NCI-H345 treated with DMSO at 0.1 percent for 48 hours (cell line): Measurements from ENCODE around the gene TUBGCP3.

Experiments used
- DNase-seq: peaks from one replicate; lab custom pipeline; 2025; ENCODE audit not compliant: unreplicated experiment; lab: John Stamatoyannopoulos, UW

TUBGCP3 gene

DNA sequence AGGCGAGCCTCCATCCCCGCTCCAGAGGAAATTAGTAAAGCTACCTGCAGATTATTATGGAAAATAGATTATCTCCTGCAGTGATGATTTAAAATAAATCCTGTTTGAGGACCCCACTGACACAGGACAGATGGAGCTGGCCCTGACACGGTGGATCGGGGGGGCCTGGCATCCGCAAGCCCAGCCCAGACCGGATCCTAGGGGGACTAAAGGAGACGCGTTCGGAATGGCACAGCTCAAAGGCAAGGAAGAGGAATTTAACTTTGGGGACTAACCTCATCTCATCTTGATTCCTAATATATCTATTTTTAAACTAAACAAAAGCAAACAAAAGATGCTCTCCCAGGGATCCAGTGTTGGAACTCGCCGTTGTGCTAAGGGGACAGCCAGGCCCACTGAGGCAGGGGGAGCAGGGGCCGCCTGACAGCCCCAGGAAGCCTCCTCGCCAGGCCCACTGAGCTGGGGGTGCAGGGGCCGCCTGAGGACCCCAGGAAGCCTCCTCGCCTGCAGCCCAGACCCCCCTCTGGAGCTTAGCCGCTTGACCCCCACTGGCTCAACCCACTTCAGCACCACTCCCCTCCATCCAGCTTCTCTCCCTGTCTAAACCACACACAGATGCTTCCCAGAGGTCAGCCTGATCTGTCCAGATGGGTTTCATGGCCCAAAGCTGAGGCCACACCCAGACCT, 133.2 kb downstream of the TUBGCP3 start:
- DNase-seq: no peak

DNA sequence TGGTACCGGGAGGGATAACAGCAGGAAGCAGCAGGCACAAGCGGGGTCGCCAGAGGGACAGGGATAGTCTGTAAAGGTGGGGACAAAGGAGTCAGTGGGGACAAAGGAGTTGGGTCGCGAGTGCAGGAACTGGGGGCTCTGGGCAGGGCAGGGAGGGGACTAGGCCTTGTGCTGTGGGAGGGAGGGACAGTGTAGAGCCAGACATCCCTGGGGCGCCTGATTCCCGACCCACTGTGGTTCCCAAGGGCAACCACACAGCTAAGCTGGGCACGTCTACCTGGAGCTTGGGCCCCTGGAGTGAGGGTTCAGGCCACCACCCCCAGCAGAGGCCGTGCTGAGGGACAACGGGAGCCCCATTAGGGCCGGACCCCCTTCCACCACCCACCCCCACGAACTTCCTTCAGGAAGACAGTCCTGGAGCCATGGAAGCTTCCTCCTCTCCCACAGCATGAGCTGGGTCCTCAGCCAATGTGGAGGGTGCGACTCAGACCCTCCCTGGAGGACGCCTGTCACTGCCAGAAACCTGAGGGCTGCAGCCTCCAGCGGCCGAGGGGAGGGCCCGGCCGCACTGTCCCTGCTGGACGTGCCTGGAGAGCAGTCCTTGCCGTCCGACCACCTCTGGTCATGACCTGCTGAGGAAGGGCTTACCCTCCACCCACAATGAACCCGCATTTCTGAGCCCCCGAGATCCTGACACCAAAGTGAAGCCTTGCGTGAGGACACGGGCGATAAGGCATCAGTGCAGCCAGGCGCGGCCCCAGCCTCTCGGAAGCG, 133.9 kb downstream of the TUBGCP3 start:
- no peak for DNase-seq

DNA sequence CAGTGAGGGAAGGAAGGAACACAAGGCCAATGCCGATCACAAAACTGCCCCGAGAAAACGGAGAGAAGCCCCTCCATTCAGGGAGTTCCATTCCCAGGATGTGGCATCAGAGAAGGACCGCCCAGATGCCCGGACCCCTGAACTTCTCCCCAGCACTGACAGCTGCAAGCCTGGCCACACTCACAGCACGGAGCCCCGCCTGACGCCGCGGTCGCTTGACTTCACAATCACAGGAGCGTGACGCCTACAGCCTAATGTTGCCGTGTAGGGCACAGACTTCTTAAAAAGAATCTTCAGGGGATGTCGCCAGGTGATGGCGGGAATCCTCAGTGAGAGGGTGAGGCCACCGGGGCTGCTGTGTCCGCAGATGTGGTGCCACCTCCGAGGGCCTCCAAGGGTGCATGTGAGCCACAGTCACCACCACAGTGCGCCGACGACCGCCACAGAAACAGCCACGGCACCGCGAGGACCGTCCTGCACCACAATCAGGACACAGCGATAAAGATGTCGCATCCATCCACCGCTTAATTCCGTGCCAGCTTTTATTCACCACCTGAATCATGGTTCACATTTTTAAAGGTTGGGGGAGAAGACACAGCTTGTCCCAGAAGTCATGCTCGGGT, 134.6 kb downstream of the TUBGCP3 start:
- no peak for DNase-seq

DNA sequence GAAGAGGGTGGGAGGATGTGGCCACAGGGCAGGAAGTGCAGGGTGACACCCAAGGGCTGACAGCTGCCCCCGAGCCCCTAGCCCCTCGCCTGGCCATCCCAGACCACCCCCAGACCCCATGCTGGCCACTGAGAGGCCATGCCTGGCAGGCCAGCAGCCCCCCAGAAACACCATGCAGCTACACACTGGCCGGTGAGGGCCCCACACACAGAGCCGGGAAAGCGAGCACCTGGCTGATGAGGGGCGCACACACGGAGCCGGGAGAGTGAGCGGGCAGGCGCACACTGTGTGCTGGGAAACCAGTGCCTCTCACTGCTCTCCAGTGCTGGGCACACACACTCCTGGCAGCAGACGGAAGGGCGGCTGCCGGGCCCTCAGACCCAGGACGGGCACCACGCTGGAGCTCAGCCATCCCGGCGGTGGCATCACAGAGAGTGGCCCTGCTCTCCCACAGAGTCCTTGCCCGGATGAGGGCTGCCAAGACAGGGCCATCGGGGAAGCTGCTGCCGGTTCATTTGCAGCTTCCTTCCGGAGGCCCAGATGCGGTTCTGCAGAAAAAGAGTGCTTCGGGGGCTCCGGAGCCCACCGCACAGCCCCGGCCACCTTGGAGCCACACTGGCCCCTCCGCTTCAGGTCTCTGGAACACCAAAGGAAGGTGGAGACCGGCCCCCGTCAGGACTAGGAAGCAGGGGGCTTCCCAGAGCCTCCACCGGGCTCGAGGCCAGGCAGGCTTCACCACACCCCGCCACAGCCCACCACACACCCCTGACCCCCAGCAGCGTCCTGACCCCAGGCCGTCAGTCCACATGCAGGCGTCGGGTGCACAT, 135.4 kb downstream of the TUBGCP3 start:
- DNase-seq: no peak

DNA sequence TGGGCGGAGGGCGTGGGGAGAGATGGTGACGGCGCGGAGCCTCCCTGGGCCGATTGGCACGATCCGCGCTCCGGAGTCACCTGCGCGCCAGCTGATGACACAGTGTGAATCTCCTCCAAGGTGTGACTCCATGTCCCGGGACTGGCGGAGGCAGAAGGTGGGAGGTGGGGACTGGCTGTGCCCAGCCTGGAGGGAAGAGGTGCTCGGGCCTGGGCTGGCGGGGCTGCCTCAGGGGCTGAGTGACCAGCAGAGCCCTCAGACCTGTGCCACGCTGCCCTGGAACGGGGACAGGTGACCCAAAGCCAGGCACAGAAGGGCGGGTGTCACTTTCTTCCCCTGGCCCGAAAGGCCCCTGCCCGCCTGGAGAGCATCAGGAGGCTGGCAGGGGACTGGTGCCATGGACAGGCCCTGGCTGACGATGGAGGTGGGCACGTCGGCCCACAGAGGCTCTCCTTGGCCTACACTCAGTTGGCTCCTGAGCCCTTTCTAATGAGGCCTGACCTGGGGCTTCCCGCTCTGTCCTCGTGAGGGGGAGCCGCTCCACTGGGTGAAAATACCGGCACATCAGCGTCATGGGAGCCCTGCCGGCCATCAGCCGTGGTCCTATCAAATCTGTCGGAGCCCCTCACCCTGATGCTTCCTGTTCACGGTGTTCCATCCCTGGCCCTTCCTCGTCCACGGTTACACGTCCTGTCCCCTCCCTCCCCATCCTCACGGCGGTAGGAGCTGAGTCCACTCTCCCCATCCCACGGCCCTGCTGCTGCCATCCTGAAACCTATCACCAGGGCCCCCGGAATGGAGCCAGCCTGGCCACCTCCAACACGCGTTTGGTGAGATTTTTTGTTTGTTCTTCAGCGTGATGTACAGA, 136.2 kb downstream of the TUBGCP3 start:
- no peak for DNase-seq

DNA sequence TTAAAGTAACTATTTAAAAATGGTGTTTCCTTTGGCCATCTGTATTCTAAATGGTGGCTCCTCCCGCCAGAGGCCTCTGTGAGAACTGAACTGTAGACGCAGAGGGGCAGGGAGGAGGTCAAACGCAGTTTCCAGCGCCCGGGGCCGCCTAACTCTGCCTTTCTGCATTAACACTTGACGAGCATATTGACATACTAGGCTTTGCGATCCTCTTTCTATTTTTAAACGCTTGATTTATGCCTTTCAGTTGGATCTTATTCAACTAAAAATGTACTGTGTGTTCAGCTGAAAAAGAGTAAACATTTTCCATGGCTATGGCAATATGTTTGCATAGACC, 137.1 kb downstream of the TUBGCP3 start:
- DNase-seq: peak; percentile 73

DNA sequence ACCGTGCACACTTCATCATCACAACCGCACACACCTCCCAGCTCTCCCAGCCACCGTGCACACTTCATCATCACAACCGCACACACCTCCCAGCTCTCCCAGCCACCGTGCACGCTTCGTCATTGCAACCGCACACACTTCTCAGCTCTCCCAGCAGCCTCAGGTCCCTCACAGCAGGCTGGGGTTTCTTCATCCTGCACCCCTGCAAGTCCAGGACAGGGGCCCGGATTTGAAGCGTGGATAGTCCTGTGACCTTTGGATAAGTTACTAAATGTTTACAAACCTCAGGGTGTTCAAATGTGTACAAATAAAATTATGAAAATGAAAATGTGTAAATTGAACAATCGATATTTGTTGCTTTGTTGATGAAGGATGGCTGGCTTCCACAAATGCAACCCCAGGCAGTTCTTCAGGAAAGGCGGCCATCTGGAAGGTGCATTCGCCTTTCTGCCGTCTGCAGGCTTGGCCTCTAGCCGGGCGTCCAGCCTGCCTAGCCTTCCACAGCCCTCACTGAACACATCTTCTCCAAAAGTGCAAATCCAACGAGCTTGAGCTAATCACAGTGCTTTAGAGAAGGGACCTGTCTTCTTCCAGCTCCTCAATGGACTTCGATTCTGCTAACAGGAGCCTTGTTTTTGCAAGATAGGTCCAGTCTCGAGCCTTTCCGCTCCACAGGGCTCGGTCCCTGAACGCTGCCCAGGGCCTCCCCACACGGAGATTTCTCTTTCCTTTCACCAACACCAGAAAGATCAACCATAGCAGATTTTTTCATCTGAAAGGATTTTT, 137.6 kb downstream of the TUBGCP3 start:
- no peak for DNase-seq

DNA sequence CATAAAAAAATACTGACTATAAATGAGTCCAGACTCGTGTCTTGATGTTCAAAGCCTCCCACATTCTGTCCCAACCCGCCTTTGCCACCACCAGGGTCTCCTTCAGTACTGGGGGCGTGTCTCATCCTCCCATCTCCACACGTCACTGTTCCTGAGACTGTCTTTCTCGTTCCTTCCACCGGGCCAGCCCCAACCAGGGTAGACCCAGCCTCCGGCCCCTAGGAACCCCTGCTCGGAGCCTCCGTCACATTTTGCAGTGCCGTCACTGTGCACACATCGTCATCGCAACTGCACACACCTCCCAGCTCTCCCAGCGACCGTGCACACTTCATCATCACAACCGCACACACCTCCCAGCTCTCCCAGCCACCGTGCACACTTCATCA, 138.4 kb downstream of the TUBGCP3 start:
- no peak for DNase-seq

DNA sequence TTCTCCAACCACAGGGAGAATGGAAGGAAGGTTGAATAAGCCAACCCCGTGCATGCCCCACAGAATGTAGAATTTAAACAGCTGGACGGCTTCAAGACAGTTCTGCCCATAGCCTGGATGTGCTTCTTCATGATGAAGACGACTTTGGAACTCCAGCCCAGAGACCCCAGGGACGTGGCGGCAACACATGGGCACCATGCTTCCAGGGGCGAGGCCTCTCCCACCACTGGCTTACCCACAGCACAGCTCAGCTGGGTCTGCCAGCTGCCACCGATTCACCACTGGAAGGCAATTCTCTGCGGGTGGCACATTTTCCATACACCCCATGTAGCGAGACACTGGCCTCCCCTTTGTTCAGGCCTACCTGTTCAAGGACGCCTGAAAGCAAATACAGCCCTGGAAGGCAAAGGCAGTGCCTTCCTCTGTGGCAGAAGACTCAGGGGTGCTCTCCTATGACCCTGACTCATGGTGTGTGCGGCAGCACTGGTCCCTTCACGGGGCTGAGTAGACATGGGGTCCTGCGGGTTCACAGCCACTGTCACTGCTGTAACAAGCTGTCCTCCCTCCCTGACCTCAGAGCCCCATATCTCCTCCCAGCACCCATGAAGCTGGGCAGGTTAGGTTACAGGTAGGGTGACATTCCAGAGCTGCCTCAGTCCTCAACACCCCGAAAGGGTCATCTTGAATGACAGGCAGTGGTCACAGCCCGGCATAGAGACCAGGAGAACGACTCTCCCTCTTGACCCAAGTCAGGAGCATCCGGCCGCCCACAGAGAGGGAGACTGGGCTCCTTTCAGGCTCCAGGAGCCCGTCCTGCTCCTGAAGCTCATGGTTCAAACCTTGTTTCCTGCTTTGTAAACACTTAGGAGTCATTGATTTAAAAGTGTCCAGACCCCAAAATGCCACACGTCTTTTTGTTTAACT, 139.1 kb downstream of the TUBGCP3 start:
- peak; percentile 8 for DNase-seq

DNA sequence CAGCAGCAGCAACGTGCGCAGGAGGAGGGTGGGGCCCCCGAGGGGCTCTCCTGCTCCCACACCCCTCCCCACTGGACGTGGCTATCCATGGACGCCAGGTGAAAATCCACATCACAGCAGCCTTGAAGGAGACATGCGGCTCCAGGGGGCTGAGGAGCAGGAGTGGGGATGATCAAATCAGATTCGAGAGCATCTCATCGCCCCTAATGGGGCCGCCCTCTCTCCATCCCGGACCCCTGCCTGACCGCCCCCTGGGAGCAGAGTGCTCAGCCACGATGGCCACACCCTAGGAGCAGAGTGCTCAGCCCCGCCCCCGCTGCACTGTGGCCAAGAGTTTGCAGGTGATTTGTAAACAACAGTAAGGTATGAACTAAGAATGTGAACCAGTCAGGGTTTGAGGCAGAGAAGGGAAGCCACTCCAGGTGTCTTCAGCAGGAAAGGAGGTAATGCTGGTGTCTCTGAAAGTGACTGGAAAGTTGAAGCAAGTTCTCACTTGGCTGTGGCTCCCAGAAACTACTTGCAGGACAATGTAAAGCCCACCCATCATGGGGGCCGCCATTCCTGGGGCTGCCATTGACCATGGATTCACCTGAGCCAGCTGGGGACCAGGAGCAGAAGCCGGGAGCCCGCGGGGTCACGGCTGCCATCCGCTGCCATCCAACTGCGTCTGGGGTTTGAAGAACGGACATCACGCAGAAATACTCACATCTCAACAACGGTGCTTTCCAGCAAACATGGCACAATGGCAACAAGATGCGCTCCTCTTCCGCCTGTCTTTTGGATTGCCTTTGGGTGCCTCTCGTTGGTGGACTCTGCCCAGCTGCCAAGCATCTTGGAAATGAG, 140.0 kb downstream of the TUBGCP3 start:
- peak; percentile 9 for DNase-seq

DNA sequence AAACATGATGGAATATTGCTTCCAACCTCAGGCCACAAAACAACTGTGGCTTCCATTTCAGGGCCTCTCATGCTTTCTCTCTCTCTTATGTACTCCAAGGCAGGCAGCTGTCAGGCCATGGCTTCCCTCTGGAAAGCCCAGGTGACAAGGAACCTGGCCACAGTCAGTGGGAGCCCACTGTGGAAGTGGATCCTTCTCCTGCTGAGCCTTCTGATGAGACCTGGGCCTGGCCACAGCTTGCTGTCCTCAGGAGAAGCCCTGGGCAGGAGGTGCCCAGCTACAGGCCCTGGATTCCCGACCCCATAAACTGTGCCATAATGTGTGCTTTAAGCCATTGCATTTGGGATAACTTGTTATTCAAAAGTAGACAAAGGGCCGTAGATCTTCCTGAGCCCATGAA, 140.6 kb downstream of the TUBGCP3 start:
- DNase-seq: no peak

DNA sequence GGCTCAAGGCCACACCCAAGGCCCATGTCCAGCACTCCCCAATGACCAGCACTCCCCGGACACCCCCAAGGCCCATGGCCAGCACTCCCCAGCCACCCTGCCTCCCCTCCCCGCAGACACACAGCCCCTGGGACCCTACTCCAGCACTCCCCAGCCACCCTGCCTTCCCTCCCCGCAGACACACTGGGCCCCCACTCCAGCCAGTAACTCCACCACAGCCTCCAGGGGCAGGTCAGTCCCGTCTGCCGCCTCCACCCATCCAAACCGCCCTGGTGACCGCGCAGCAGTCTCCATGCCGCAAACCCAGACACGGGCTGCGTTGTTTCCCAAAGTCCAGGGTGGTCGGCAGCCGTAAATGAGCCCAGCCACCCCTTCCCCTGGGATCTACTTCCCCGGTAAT, 141.1 kb downstream of the TUBGCP3 start:
- no peak for DNase-seq

DNA sequence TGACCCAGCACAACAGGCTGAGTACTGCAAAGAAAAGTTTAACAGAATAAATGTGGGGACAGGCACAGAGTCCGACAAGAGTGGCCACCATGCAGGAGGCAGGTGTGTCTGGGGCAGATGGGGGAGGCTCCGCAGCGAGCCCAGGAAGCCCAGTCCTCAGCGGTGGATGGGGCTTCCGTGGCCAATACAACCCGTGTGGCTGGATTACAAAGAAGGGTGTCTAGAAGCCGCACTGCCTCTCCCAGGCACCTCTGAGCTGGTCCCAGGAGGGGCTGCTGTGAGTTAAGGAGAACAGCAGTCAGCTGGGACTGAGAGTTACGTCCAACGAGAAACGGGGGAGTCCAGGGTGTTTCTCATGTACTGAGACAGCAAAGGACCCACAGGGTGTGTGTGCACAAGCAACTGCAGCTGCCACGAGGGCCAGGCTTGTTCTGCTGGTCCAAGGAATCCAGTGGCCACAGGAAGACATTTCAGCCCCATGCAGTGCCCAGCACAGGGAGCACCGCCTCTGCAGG, 141.5 kb downstream of the TUBGCP3 start:
- no peak for DNase-seq

DNA sequence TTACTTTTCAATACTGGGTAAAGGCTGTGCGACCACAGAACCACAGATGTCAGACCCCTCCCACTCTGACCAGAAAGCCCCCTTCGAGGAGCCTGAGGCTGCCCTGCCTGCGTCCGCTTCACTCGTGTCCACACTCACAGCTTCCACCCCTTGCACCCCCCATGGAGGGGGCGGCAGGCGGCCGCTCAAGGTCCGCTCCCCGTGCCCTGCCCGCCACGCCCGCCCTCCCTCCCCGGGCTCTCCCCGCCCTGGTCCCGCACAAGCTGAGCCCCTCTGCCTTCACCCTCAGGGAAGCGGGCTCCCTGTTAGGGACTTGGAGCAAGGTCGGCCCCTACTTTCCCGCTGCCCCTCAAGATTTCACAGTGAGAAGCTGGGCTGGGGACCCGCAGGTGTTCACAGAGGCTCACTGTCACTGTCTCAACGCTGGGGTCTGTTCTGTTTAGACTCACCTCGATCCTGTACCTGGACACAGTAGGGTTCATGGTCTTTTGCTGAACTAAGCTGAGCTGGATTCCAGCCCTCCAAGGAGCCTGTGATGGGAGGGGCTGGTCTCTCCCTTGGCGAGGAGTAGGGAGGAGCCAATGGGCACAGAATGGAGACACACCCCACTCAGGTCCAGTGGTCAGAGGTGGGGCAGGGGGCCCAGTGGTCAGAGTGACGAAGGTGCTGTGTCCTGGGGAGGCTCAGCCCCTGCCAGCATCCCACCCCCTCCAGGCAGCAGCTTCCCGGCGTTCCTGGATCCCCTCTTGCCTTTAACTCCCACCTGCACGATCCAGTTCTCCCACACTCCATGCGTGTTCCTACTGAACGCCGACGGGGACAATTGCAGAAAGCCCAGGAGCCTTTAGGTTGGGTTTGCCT, 142.3 kb downstream of the TUBGCP3 start:
- DNase-seq: no peak

DNA sequence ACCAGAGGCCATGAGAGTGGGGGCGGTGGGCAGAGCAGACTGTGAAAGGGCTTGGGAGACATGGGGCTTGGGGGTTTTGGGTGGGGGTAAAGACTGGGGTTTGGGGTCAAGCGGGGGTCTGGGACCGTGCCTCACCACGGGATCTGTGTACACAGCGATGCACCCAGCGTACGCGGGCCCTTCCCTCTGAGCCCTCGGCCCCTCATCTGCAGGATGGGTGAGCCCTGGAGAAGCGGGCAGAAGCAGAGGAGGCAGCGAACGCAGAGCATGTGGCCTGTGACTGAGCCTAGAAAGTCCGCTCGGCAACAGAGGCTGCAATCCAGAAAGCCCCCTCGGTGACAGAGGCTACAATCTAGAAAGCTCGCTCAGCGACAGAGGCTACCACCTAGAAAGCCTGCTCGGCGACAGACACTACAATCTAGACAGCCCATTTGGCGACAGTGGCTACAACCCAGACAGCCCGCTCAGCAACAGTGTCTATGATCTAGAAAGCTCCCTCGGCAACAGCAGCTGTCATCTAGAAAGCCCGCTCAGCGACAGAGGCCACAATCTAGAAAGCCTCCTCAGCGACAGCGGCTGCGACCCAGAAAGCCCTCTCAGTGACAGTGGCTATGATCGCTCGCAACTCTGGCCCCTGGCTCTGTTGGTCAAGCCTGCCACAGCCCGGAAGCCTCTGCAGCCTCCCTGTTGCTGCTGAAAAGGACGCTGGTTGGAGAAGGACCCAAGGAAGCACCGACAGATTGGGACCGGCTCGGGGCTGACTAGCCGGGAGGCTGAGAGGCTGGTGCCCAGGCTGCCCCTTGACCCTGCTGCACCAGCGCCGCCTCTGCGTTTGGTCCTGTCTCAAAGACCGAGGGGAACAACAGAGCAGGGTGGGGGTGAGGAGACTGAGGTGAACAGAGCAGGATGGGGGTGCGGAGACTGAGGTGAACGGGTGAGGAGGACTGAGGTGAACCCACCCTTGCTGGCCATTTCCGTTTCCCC, 143.2 kb downstream of the TUBGCP3 start:
- DNase-seq: no peak

DNA sequence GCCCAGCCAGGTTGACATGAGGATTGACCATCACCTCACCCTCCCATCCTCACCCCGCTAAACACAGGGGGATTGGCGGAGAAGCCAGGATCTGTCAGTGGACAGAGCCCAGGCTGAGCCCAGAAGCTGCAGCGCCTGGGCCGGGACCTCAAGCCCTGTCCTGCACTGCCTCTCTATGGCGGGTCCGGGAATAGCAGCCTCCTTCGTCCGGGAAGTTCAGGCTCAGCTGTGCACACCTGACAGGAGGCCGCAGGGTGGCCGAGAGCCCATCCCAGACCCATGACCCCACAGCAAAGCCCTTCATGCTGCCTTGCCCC, 144.0 kb downstream of the TUBGCP3 start:
- DNase-seq: no peak
